Loucy (cell line): ENCODE results near the gene SLC6A6.

ENCODE experiments used
- H2AFZ ChIP-seq: fragments of 200-600 bp; sonication (generic); 2 replicates; pipeline ENCODE4 v1.6.0; 2016; ENCODE audit warnings: antibody characterized with exemption, mild to moderate bottlenecking, low read length, moderate library complexity
- H3F3A ChIP-seq: fragments of 200-600 bp; 2 replicates; pipeline ENCODE4 v1.6.0; 2016; ENCODE audit warnings: antibody characterized with exemption, low read depth, mild to moderate bottlenecking
- H3K27me3 ChIP-seq: fragments of 200-600 bp; sonication (generic); 2 replicates; pipeline ENCODE4 v1.6.1; 2014; ENCODE audit warnings: low read length, mild to moderate bottlenecking; ENCODE audit not compliant: insufficient read depth, poor library complexity, severe bottlenecking
- H3K36me3 ChIP-seq: fragments of 200-600 bp; sonication (generic); 2 replicates; pipeline ENCODE4 v1.6.1; 2016; ENCODE audit warnings: low read length; ENCODE audit not compliant: insufficient read depth
- H3K4me1 ChIP-seq: fragments of 200-600 bp; sonication (generic); 2 replicates; pipeline ENCODE4 v1.5.1; 2014; ENCODE audit warnings: low read length, mild to moderate bottlenecking; ENCODE audit not compliant: insufficient read depth, poor library complexity, severe bottlenecking
- H3K4me2 ChIP-seq: fragments of 200-600 bp; sonication (generic); 2 replicates; pipeline ENCODE4 v1.6.0; 2014; ENCODE audit warnings: antibody characterized with exemption, low read length, low read depth, mild to moderate bottlenecking; ENCODE audit not compliant: poor library complexity, severe bottlenecking
- H3K4me3 ChIP-seq: fragments of 200-600 bp; sonication (generic); 2 replicates; pipeline ENCODE4 v1.5.1; 2014; ENCODE audit warnings: low read length, mild to moderate bottlenecking, mixed read lengths; ENCODE audit not compliant: poor library complexity, severe bottlenecking
- H3K79me2 ChIP-seq: fragments of 200-600 bp; sonication (generic); 2 replicates; pipeline ENCODE4 v1.6.1; 2014; ENCODE audit warnings: low read length; ENCODE audit not compliant: insufficient read depth
- H3K9ac ChIP-seq: fragments of 200-600 bp; sonication (generic); 2 replicates; pipeline ENCODE4 v1.6.0; 2014; ENCODE audit warnings: mild to moderate bottlenecking, low read depth, low read length, moderate library complexity; ENCODE audit not compliant: poor library complexity, severe bottlenecking
- H3K9me2 ChIP-seq: fragments of 200-600 bp; sonication (generic); replicated peaks from 2 replicates; pipeline ENCODE4 v1.6.1; 2016; ENCODE audit warnings: low read depth, low read length, mixed read lengths
- H3K9me3 ChIP-seq: fragments of 200-600 bp; sonication (generic); 2 replicates; pipeline ENCODE4 v1.6.1; 2014; ENCODE audit warnings: mild to moderate bottlenecking, antibody characterized with exemption, low read length, low read depth; ENCODE audit not compliant: insufficient read depth
- H4K20me1 ChIP-seq: fragments of 200-600 bp; sonication (generic); 2 replicates; pipeline ENCODE4 v1.6.0; 2014; ENCODE audit warnings: antibody characterized with exemption, low read length, mild to moderate bottlenecking; ENCODE audit not compliant: insufficient read depth, poor library complexity, severe bottlenecking
- CTCF ChIP-seq: fragments of 200-600 bp; sonication (generic); conservative IDR thresholded peaks from 2 replicates; pipeline ENCODE4 v1.5.1; 2014; ENCODE audit warnings: mild to moderate bottlenecking, antibody characterized with exemption, low read length
- EZH2phosphoT487 ChIP-seq: fragments of 200-600 bp; IDR thresholded peaks from 2 replicates; pipeline ENCODE4 v1.6.1; 2018; ENCODE audit warnings: antibody characterized with exemption, mild to moderate bottlenecking, moderate library complexity, borderline replicate concordance

SLC6A6 gene

DNA sequence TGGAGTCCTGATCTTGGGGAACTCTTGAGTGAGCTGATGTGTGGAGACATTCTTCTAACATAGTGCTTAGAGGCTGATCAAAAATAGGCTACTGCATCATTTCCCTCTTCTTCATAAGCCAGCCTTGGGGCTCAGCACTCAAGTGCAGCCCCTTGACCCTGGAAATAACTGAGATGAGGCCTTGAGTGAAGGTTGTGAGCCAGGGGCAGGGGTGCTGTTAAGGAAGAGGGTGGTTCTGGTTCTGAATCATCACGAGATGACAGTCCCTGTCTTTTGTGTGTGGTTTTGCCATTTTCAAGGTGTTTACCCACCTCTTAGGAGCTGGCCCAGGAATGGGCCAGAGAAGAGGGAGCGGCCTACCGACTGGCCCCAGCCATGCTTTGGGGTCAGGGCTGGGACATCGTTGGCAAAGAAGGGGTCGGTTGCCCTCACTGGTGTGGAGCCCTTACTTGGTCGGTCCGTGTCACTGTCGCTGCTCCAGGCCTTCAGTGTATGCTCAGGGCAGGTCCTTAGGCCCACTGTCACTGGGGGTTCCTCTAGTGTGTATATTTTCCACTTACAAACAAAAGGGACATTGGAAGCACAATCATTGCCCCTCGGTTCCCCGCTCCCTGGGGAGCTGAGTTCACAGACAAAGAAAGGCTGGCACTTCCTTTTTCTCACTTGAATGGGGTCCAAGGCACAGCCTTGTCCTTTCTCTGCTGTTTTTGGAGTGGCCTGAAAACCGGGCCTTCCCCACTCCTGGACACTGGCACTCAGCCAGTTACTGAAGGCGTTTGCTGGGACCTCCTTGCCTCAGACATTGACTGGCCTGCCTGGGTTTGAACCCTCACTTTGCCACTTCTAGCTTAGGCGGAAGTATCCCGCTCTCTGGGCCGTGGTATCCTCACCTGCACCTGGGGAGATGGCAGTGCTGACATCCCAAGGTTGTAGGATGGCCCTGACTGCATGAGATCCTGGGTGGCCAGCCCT, 46.6 kb downstream of the SLC6A6 start:
- H3K4me2 ChIP-seq: no peak overlapping the region
- H3K27me3 ChIP-seq: no peaks in the 10 kb centered on the region
- TF ChIP-seq CTCF (no peak), EZH2phosphoT487 (no peak)
- H3K9ac ChIP-seq: no peak overlapping the region
- no peaks in the 10 kb centered on the region for H3K4me1 ChIP-seq
- no peaks in the 10 kb centered on the region for H3K9me3 ChIP-seq
- H3K9me2 ChIP-seq: no peaks in the 10 kb centered on the region
- no peaks in the 10 kb centered on the region for H3F3A ChIP-seq
- H2AFZ ChIP-seq: no peak overlapping the region
- H4K20me1 ChIP-seq: no peaks in the 10 kb centered on the region
- H3K36me3 ChIP-seq: peaks cover 80% of the 10 kb centered on the region
- H3K79me2 ChIP-seq: no peaks in the 10 kb centered on the region
- H3K4me3 ChIP-seq: no peak overlapping the region

DNA sequence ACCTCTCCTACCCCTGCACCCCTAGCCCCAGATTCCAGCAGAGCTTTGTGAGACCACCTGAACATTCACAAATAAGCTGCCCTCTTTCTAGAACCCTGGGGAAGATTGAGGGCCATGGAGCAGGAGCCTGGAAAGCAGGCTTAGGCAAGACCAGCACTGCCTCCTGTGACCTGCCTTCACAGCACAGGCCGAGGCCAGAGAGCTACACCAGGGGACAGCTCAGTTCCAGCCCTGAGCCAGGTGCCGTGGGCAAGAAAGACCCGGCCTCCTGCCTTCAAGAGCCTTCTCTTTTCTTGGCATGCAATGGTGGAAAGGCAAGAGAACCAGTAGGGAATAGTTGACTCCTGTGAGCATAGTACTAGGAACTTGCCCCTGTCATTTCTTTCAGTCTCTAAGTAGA, 48.1 kb downstream of the SLC6A6 start:
- peaks cover 82% of the 10 kb centered on the region for H3K36me3 ChIP-seq
- TF ChIP-seq EZH2phosphoT487 (no peak), CTCF (no peak)
- no peak overlapping the region for H3K4me3 ChIP-seq
- no peaks in the 10 kb centered on the region for H3K79me2 ChIP-seq
- no peaks in the 10 kb centered on the region for H3F3A ChIP-seq
- H3K4me1 ChIP-seq: no peaks in the 10 kb centered on the region
- H3K9me2 ChIP-seq: no peaks in the 10 kb centered on the region
- H2AFZ ChIP-seq: no peak overlapping the region
- no peak overlapping the region for H3K4me2 ChIP-seq
- H3K9me3 ChIP-seq: no peaks in the 10 kb centered on the region
- H3K9ac ChIP-seq: no peak overlapping the region
- no peaks in the 10 kb centered on the region for H3K27me3 ChIP-seq
- H4K20me1 ChIP-seq: no peaks in the 10 kb centered on the region

DNA sequence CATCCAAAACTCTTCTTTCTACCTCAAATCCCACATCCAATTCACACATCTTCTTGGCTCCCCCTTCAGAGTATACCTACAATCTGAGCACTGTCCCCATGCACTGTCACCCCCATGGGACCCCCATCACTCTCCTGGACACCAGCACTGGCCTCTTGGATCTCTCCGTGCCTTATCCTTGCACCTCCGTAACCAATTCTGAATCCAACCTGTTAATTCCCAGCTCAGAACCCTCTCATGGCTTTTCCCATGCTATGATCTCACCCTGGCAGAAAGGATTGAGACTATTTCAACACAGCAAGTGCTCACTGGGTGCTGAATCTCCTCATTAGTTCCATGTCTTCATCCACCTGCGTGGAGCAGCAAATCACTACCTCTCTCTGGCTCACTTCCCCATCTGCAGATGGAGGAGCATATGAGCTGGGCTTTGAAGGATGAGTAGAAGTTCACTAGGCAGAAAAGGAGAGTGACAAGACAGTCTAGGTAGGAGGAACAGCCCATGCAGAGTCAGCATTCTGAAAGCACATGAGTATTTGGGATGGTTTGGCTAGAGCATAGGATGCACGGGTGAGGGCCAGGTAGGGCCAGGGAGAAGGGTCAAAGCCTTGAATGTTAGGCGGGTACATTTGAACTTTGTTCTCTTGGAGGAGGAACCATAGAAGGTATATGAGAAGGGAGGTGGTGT, 48.7 kb downstream of the SLC6A6 start:
- no peaks in the 10 kb centered on the region for H3K9me3 ChIP-seq
- no peak overlapping the region for H3K4me3 ChIP-seq
- TF ChIP-seq EZH2phosphoT487 (no peak), CTCF (no peak)
- peaks cover 82% of the 10 kb centered on the region for H3K36me3 ChIP-seq
- no peak overlapping the region for H2AFZ ChIP-seq
- no peaks in the 10 kb centered on the region for H3F3A ChIP-seq
- no peaks in the 10 kb centered on the region for H3K9me2 ChIP-seq
- H4K20me1 ChIP-seq: no peaks in the 10 kb centered on the region
- no peaks in the 10 kb centered on the region for H3K27me3 ChIP-seq
- H3K4me1 ChIP-seq: no peaks in the 10 kb centered on the region
- no peak overlapping the region for H3K9ac ChIP-seq
- H3K4me2 ChIP-seq: no peak overlapping the region
- H3K79me2 ChIP-seq: no peaks in the 10 kb centered on the region
